ENCODE results near the gene TMEM109.

TMEM109 gene

GRCh38 chr11:60910281-60910687, 3.7 kb upstream of the TMEM109 start:
- DNase-seq (ENCODE audit: low read depth in 3 of 3): no peak

- DNase-seq (ENCODE audit: low read depth in 3 of 3): no peak
Measured at GRCh38 chr11:60910711-60911380, 3.1 kb upstream of the TMEM109 start.

- no peak for DNase-seq (ENCODE audit: low read depth in 3 of 3)
Measured at GRCh38 chr11:60912223-60912850, 1.6 kb upstream of the TMEM109 start.

GRCh38 chr11:60912851-60913528, 968 bp upstream of the TMEM109 start:
- DNase-seq (ENCODE audit: low read depth in 3 of 3): no peak

GRCh38 chr11:60914633-60915247, 782 bp downstream of the TMEM109 start:
- DNase-seq (ENCODE audit: low read depth in 3 of 3): peak in 1 of 3 experiments; percentile 40

- DNase-seq (ENCODE audit: low read depth in 3 of 3): peak; percentile 34 to 69 (median 44)
Measured at GRCh38 chr11:60915248-60915914, 1.4 kb downstream of the TMEM109 start.

GRCh38 chr11:60916669-60917206, 2.8 kb downstream of the TMEM109 start:
- DNase-seq (ENCODE audit: low read depth in 3 of 3): no peak

GRCh38 chr11:60917267-60917666, 3.3 kb downstream of the TMEM109 start:
- DNase-seq (ENCODE audit: low read depth in 3 of 3): no peak

GRCh38 chr11:60918251-60918938, 4.4 kb downstream of the TMEM109 start:
- DNase-seq (ENCODE audit: low read depth in 3 of 3): no peak

GRCh38 chr11:60918939-60919265, 4.9 kb downstream of the TMEM109 start:
- DNase-seq (ENCODE audit: low read depth in 3 of 3): no peak

GRCh38 chr11:60919320-60919719, 5.4 kb downstream of the TMEM109 start:
- no peak for DNase-seq (ENCODE audit: low read depth in 3 of 3)

- no peak for DNase-seq (ENCODE audit: low read depth in 3 of 3)
Measured at GRCh38 chr11:60919956-60920355, 6.0 kb downstream of the TMEM109 start.

- DNase-seq (ENCODE audit: low read depth in 3 of 3): no peak
Measured at GRCh38 chr11:60921259-60921658, 7.3 kb downstream of the TMEM109 start.

GRCh38 chr11:60921777-60922335, 7.9 kb downstream of the TMEM109 start:
- DNase-seq (ENCODE audit: low read depth in 3 of 3): no peak

- DNase-seq (ENCODE audit: low read depth in 3 of 3): no peak
Measured at GRCh38 chr11:60922906-60923305, 8.9 kb downstream of the TMEM109 start.

GRCh38 chr11:60923326-60923725, 9.4 kb downstream of the TMEM109 start:
- no peak for DNase-seq (ENCODE audit: low read depth in 3 of 3)

GRCh38 chr11:60923800-60924109, 9.8 kb downstream of the TMEM109 start:
- no peak for DNase-seq (ENCODE audit: low read depth in 3 of 3)

- no peak for DNase-seq (ENCODE audit: low read depth in 3 of 3)
Measured at GRCh38 chr11:60924110-60924905, 10.3 kb downstream of the TMEM109 start, which contains the start of gene TMEM132A. TMEM132A (plus strand) TSS chr11:60924460; CDS start chr11:60924634, 174 bp downstream.

GRCh38 chr11:60924906-60925853, 11.2 kb downstream of the TMEM109 start:
- no peak for DNase-seq (ENCODE audit: low read depth in 3 of 3)

All from stimulated activated CD4-positive, alpha-beta T cell treated with anti-CD3 and anti-CD28 coated beads, TNF-alpha, amount 100 ng/mL, for 24 hours (primary cell).